ENCODE measurements around the gene CA11.
"Not testable (repeated sequence)": the region's sequence is repeated elsewhere in the genome, so short reads cannot be mapped to it uniquely, and the experiment has no call there.

CA11 gene

GRCh38 chr19:48639483-48640375 is 6.3 kb downstream of the CA11 start:
- no peak for DNase-seq

GRCh38 chr19:48638831-48639381 is 7.1 kb downstream of the CA11 start:
- DNase-seq, result no peak

GRCh38 chr19:48637948-48638830 is 7.8 kb downstream of the CA11 start:
- DNase-seq, result peak; percentile 96

GRCh38 chr19:48637449-48637947 is 8.5 kb downstream of the CA11 start:
- peak; percentile 98 for DNase-seq

GRCh38 chr19:48636859-48637448 is 9.0 kb downstream of the CA11 start, which contains the start of gene DBP:
TSS of gene DBP (minus strand) at chr19:48637379. CDS start at chr19:48636994, 385 bp downstream.
- DNase-seq, result peak; percentile 35

GRCh38 chr19:48635966-48636858 is 9.8 kb downstream of the CA11 start:
- DNase-seq, result no peak

GRCh38 chr19:48635263-48635965 is 10.6 kb downstream of the CA11 start:
- DNase-seq, result peak; percentile 70

- DNase-seq, result peak; percentile 89
Measured at GRCh38 chr19:48634424-48635262, 11.3 kb downstream of the CA11 start.

GRCh38 chr19:48634036-48634342 is 12.0 kb downstream of the CA11 start:
- DNase-seq, result no peak

GRCh38 chr19:48633148-48634035 is 12.6 kb downstream of the CA11 start:
- DNase-seq, result no peak

- DNase-seq, result no peak
Measured at GRCh38 chr19:48632692-48633147, 13.3 kb downstream of the CA11 start.

GRCh38 chr19:48632286-48632685 is 13.7 kb downstream of the CA11 start:
- DNase-seq, result not testable (repeated sequence)

GRCh38 chr19:48631225-48631624 is 14.8 kb downstream of the CA11 start:
- no peak for DNase-seq

GRCh38 chr19:48630296-48631063 is 15.5 kb downstream of the CA11 start:
- no peak for DNase-seq

- DNase-seq, result no peak
Measured at GRCh38 chr19:48629599-48630295, 16.2 kb downstream of the CA11 start.

- no peak for DNase-seq
Measured at GRCh38 chr19:48629297-48629598, 16.7 kb downstream of the CA11 start.

- DNase-seq, result no peak
Measured at GRCh38 chr19:48628486-48629296, 17.3 kb downstream of the CA11 start.

Measured in KG1 (cell line).